NCI-H524 (cell line): ENCODE results near the gene FBXO46.
"Not testable (repeated sequence)": the region's sequence is repeated elsewhere in the genome, so short reads cannot be mapped to it uniquely, and the experiment has no call there.

Experiments
- DNase-seq, 2 experiments: peaks; one replicate each; lab custom pipeline; 2025; lab: John Stamatoyannopoulos, UW

The FBXO46 gene

GRCh38 chr19:45720065-45720464 is 10.6 kb downstream of the FBXO46 start:
- not testable (repeated sequence) for DNase-seq

DNA sequence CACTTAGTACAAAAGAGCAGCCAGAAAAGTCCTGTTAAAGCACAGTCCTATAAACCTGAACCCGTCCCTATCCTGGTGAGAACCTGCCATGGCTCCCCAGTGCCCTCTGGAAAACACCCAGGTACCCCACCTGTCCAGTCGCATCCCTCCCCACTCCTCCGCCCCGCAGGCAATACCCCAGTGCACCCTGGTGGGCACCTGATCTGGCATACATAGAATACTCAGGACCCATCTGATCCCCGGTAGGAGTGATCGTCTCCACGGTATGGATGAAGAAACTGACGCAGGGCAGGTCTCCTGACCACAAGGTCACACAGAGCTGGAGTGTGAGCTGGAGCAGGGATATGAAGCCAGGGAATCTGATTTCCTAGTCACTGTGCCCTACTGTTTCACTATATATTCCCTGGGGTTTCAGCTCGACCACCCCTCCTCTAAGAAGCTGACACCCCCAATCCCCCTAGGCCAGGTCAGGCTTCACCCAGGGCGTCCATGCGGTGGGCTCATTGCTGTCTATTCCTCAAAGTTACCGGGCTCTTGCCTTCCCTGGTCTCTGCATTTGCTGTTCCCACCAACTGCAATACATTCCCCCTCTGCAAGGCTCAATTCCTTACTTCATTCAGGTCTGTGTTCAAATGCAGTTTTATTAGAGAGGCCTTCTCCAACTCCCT is 12.6 kb downstream of the FBXO46 start:
- DNase-seq = no peak

- DNase-seq = peak; percentile 91 to 98
These were observed 13.3 kb downstream of the FBXO46 start for GRCh38 chr19:45717131-45717982.

- DNase-seq = peak in 1 of 2 experiments; percentile 41
These were observed 14.2 kb downstream of the FBXO46 start for GRCh38 chr19:45716359-45717130.

- no peak for DNase-seq
These were observed 15.6 kb downstream of the FBXO46 start for GRCh38 chr19:45715139-45715538.

DNA sequence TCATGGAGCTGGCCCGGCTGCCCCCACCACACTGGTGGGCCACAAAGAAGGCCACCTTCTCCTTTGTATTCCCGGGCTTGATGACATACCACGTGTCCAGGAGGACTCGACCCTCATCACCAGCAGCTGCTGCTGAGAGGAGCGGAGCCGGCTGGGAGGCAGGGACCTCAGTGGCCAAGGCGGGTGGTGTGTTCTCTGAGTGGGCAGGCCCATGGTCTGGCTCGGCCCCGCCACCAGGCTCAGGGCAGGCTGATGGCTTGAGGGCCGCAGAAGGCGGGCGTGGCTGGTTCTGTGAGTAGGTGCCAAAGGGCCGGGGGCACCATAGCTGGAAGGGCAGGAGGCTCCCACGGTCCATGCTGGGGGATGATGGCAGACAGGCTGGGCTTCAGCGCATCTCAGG is 17.6 kb downstream of the FBXO46 start:
- DNase-seq = no peak

GRCh38 chr19:45712699-45713067 is 18.0 kb downstream of the FBXO46 start:
- no peak for DNase-seq

DNA sequence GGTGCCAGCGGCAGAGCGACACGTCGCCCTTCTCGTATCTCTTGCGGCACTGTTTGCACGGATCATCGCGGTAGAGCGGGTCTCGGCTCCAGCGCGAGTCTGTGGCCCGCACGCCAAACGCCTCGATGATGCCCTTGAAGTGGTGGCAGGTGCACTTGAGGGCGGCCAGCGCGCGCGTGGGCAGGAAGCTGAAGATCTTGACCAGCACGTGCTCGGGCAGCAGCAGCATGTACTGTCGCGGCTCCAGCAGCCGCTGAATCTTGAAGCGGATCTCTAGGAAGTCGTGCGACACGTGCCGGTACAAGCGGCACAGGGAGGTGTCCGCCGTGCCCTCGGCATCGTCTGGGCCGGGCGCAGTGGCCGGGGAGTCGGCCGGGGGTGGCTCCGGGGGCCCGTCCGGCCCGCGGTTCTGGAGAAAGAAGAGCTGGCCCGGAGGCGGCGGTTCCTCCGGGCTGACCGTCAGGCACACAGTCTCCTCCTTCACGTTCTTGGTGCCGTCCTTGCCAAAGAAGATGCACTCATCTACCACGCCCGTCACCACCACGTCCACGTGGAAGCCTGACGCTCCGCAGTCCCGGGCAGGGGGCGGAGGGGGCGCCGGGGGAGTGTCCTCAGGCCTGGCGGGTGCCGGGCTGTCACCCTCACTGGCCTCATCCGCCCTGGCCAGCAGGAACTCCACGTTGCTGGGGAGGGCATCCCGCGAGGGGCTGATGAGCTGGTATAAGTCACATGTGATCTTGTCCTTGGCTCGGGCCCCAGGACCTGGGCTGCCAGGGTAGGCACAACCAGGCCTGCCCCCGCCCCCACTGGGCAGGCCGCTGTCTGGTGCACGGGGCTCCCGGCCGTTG is 18.6 kb downstream of the FBXO46 start:
- DNase-seq = no peak

DNA sequence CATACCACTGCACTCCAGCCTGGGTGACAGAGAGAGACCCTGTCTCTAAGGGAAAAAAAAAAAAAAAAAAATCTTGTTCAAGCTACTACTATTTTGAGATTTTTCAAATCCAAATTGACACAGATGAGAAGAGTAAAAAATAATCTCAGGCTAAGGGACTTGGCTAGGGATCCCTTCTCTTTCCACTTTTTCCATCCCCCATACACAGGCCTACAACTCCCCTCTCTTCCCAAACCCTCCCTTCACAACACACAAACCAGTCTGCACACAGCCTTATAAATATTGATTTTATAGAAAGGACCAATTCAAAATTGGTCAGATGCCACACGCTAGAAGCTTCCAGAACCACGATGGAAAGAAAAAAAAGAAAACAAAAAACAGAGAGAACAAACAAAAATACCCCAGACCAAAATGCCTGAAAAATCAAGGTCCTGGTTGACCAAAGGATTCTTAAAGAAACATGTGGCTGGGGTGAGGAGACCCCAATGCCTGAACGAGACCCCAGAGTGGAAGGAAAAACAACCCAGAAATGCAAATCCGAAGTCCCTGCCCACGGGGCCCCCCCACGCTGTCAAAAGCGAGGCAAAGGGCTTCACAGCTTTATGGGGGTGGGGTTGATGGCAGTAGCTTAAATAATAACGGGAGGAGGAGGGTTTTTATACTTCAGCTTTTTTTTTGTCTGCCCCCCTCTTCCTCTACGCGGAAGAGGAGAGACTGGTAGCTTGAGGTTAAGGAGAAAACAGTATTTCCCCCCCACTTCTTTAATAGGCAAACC is 20.2 kb downstream of the FBXO46 start:
- DNase-seq = no peak

GRCh38 chr19:45705710-45706415 is 24.8 kb downstream of the FBXO46 start:
- DNase-seq = no peak

- DNase-seq = no peak
These were observed 25.6 kb downstream of the FBXO46 start for GRCh38 chr19:45705115-45705514.

GRCh38 chr19:45701676-45702075 is 29.0 kb downstream of the FBXO46 start:
- DNase-seq = no peak

GRCh38 chr19:45693106-45693788 is 37.4 kb downstream of the FBXO46 start:
- DNase-seq = peak; percentile 61 to 70

DNA sequence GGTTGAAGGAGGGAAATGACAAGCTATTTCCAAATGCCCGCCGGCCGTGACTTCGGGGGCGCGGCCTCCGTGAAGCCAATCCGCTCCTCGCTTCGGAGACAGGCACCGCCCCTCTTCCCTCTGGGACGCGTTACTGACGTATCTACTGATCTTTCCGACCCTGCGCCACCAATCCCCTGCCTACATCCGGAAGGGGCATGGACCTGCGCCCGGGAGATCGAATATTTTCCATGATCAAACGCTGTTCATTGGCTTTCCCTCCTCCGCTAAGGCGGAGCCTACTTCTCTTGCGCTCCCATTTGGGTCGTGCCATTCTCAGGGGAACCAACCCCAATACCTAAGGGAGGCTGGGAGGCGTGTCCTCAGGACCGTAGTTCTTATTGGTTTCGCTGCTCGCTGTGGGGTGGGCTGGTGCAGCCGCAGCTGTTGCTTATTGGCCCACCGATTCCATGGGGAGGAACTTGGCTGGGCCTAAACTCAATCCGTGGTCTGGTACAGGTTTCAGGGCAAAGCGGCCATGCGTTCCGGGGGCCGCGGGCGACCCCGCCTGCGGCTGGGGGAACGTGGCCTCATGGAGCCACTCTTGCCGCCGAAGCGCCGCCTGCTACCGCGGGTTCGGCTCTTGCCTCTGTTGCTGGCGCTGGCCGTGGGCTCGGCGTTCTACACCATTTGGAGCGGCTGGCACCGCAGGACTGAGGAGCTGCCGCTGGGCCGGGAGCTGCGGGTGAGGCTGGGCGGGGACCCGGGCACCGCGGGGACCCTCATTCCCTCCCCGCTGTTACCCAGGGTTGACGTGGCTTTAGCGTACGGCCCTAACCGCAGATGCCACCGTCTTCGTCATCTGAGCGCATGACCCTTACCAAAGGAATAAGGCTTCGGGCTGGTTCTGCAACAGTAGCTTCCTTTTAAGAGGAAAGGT is 38.2 kb downstream of the FBXO46 start, which contains the start of gene QPCTL:
Gene QPCTL (plus strand): TSS at position 480 of the 919 bp plus-strand sequence. CDS start 38 bp downstream, at position 518.
- peak; percentile 99 for DNase-seq

DNA sequence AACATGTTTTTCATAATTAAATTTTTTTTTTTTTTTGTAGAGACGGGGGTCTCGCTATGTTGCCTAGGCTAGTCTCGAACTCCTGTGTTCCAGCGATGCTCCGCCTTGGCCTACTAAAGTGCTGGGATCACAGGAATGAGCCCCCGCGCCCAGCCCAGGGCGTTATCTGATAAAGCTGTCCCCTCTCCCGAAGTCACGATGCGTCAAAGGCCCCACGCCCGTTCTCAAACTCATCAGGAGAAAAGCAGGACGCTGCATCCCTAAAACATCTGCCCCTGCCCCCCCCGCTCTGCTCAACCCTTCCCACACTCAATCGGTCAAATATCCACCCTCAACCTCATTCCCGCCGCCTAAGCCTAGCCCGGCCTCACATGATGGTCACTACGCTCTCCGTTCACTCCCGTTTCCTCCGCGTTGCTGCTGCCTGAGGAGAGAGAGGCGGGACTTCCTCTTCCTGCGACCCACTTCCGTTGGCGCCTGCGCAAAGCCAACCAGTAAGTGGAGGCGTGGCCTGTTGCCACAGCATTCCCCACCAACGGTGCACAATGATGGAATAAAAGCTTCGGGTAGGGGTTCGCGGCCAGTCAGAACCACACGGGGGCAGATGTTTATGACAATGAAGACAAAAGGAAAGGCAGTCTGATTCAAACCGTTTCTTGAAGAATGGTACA is 39.0 kb downstream of the FBXO46 start, which contains the start of gene SNRPD2:
Gene SNRPD2 (minus strand): TSS at position 438 of the 671 bp plus-strand sequence. CDS start 65 bp downstream, at position 373.
- DNase-seq = peak; percentile 93 to 94

DNA sequence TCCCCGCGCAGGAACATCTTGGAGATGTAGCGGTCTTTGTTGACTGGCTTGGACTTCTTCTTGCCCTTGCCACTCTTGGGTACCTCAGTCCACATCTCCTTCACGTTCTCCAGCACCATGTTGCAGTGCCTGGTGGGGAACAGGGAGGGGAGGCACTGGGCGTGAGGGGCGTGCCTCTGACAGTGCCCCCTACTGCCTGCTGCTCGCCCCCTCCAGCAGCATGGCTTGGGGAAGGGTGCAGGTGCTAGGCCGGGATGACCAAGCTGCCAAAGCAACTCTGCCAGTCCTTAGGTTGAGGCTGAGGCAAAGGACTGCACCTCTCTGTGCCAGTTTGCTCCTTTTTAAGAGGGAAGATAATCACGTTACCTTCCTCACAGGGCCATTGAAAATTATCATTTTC is 43.1 kb downstream of the FBXO46 start:
- DNase-seq = no peak

DNA sequence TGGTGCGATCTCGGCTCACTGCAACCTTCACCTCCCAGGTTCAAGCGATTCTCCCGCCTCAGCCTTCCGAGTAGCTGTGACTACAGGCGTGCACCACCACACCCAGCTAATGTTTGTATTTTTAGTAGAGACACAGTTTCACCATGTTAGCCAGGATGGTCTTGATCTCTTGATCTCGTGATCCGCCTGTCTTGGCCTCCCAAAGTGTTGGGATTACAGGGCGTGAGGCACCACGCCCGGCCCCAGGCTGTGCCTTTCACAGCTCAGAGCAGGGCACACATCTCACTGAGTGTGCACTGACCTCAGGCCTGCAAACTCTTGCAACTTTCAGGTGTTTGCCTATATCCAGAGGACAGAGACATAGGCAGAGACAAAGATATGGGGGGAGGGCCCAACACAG is 45.7 kb downstream of the FBXO46 start:
- not testable (repeated sequence) for DNase-seq

GRCh38 chr19:45682908-45683307 is 47.8 kb downstream of the FBXO46 start:
- no peak for DNase-seq
